ENCODE data around the gene PDZD8. TPM values are rescaled to one million over a fixed set of nuclear protein-coding genes. Genes with fewer than 3 reads are reported as not detected.

PDZD8 gene
- total and polyA plus RNA-seq, 2 donors (not counting 3 experiments of a cell fraction or from before 2014, with no cell fraction given), result 5.9 to 22.6 TPM

- dilution Hi-C loops (cut with MboI; ENCODE audit: extremely low pct_ligation_motif_present, low sequenced_read_pairs), result no loop called here
- Histone ChIP-seq H3K36me3 (ENCODE audit: control insufficient read depth in 2 of 2, extremely low read depth in 1 of 2, insufficient read depth in 2 of 2, low read length in 2 of 2) (no peaks in the 10 kb centered on the region), H3K4me3 (replicated peaks in 1 of 3; ENCODE audit: insufficient read depth in 1 of 3, low read depth in 1 of 3, low read length in 3 of 3) (no peak overlapping the region), H3K79me2 (ENCODE audit: control insufficient read depth, insufficient read depth, low read length) (peaks cover 54% of the 10 kb centered on the region), H2AFZ (ENCODE audit: low read depth, low read length) (no peak overlapping the region), H3K9me1 (replicated peaks; ENCODE audit: control insufficient read depth, extremely low read depth, insufficient read depth, low read length) (no peaks in the 10 kb centered on the region), H4K20me1 (replicated peaks; ENCODE audit: control insufficient read depth, extremely low read depth, insufficient read depth, low read length) (peaks cover 3% of the 10 kb centered on the region), H3K9me3 (replicated peaks; ENCODE audit: control insufficient read depth, insufficient read depth, low read length) (no peaks in the 10 kb centered on the region), H3K9ac (replicated peaks; ENCODE audit: extremely low read depth, insufficient read depth, low read length) (no peak overlapping the region), H3K27ac (ENCODE audit: insufficient read depth, low read depth, low read length) (no peak overlapping the region), H3K4me1 (ENCODE audit: control insufficient read depth, extremely low read depth, insufficient read depth, low read length) (no peaks in the 10 kb centered on the region), H3K4me2 (ENCODE audit: insufficient read depth, low read length) (no peak overlapping the region), H3K27me3 (ENCODE audit: control insufficient read depth in 2 of 2, insufficient read depth in 2 of 2, low read length in 2 of 2) (no peaks in the 10 kb centered on the region)
- BruUV-seq (replicated peaks), result no TSS peak
- CTCF ChIA-PET, result interaction anchor here (0.8 to 1.0 kb wide), 2 partner anchors 22 to 25 kb away, joined by 3 to 4 read pairs; no protein-coding TSS in a partner anchor
- POLR2A ChIA-PET, result no interaction called here
- no peak for TF ChIP-seq JUN (IDR thresholded peaks at IDR 0.05; ENCODE audit: borderline replicate concordance, insufficient read depth, insufficient read length, low read depth)
- TF ChIP-seq POLR2A (IDR thresholded peaks at IDR 0.05; ENCODE audit: low read depth, low read length), result no peak
- TF ChIP-seq, protein P1, sequence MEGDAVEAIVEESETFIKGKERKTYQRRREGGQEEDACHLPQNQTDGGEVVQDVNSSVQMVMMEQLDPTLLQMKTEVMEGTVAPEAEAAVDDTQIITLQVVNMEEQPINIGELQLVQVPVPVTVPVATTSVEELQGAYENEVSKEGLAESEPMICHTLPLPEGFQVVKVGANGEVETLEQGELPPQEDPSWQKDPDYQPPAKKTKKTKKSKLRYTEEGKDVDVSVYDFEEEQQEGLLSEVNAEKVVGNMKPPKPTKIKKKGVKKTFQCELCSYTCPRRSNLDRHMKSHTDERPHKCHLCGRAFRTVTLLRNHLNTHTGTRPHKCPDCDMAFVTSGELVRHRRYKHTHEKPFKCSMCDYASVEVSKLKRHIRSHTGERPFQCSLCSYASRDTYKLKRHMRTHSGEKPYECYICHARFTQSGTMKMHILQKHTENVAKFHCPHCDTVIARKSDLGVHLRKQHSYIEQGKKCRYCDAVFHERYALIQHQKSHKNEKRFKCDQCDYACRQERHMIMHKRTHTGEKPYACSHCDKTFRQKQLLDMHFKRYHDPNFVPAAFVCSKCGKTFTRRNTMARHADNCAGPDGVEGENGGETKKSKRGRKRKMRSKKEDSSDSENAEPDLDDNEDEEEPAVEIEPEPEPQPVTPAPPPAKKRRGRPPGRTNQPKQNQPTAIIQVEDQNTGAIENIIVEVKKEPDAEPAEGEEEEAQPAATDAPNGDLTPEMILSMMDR (IDR thresholded peaks at IDR 0.05; ENCODE audit: extremely low read depth in 1 of 2, insufficient read depth in 1 of 2, low read depth in 1 of 2, low read length in 2 of 2), result no peak
- no peak for TF ChIP-seq GATA2 (IDR thresholded peaks at IDR 0.05; ENCODE audit: insufficient read depth, insufficient read length, low read depth, low read length)
- no peak for TF ChIP-seq EZH2 (IDR thresholded peaks at IDR 0.05; ENCODE audit: borderline replicate concordance, low read depth, low read length, severe bottlenecking)
- TF ChIP-seq POLR2AphosphoS5 (IDR thresholded peaks at IDR 0.05; ENCODE audit: insufficient read depth, low read depth, low read length), result no peak
- TF ChIP-seq FOS (IDR thresholded peaks at IDR 0.05; ENCODE audit: borderline replicate concordance, insufficient read depth, low read length), result no peak
- no peak for TF ChIP-seq MYC (IDR thresholded peaks at IDR 0.05; ENCODE audit: low read depth, low read length)
- no peak for TF ChIP-seq MAX (IDR thresholded peaks at IDR 0.05; ENCODE audit: insufficient read depth, insufficient read length)
- FAIRE-seq (no peak), DNase-seq (ENCODE audit: low read depth, low spot score) (no peak)
- intact Hi-C loops (cut with micrococcal nuclease), result no loop called here
These were observed 30.1 kb downstream of the PDZD8 start for GRCh38 chr10:117345143-117345542.
